ENCODE data around the gene NAB1.

GRCh38 chr2:190668892-190669291 is 20.0 kb downstream of the NAB1 start:
- TF ChIP-seq POLR2A (IDR thresholded peaks at IDR 0.05; ENCODE audit: low read depth, low read length) = no peak
- TF ChIP-seq EZH2 (IDR thresholded peaks at IDR 0.05; ENCODE audit: borderline replicate concordance, low read depth, low read length, severe bottlenecking) = no peak
- TF ChIP-seq CTCF (IDR thresholded peaks at IDR 0.05; ENCODE audit: extremely low read depth in 1 of 2, insufficient read depth in 1 of 2, low read depth in 1 of 2, low read length in 2 of 2) = no peak

Measured in endothelial cell of umbilical vein (primary cell).